Neural crest cell (in vitro differentiated cells): ENCODE measurements around the gene DIPK2A. TPM values are rescaled to one million over a fixed set of nuclear protein-coding genes. Genes with fewer than 3 reads are reported as not detected.

Source experiments
- DNase-seq: peaks from one replicate; pipeline ENCODE4 v3.0.0; 2021; ENCODE audit warnings: low read depth, mixed read lengths, low spot score
- H3K27ac Mint-ChIP-seq: one replicate; pipeline ENCODE4 v1.8.0; 2021; ENCODE audit warnings: mild to moderate bottlenecking, mixed read lengths; ENCODE audit not compliant: unreplicated experiment
- H3K27me3 Mint-ChIP-seq: 2 replicates; pipeline ENCODE4 v1.8.0; 2021; ENCODE audit warnings: low read depth, mild to moderate bottlenecking, mixed read lengths
- H3K36me3 Mint-ChIP-seq: 2 replicates; pipeline ENCODE4 v1.8.0; 2021; ENCODE audit warnings: low read depth, mild to moderate bottlenecking, mixed read lengths
- H3K4me1 Mint-ChIP-seq: 2 replicates; pipeline ENCODE4 v1.8.0; 2021; ENCODE audit warnings: mixed read lengths
- H3K4me3 Mint-ChIP-seq: one replicate; pipeline ENCODE4 v1.8.0; 2021; ENCODE audit warnings: mild to moderate bottlenecking, mixed read lengths
- H3K9me3 Mint-ChIP-seq: 2 replicates; pipeline ENCODE4 v1.8.0; 2021; ENCODE audit warnings: mixed read lengths
- total RNA-seq: library from RNA; stranded (reverse); gene quantifications from 2 replicates; pipeline ENCODE4 v1.2.1, GENCODE V29; 2021
- TF ChIP-seq, protein P1 (sequence below): fragments of 200-600 bp; sonication (generic); conservative IDR thresholded peaks from 2 replicates; pipeline ENCODE4 v1.5.0; 2021; ENCODE audit warnings: antibody characterized with exemption, mild to moderate bottlenecking

DIPK2A gene
- total RNA-seq, 1 donor from 2014 or later, result 15.5 TPM

- no peak overlapping the region for H3K27ac Mint-ChIP-seq
- peaks cover 21% of the 10 kb centered on the region for H3K36me3 Mint-ChIP-seq
- H3K9me3 Mint-ChIP-seq, result peaks cover 10% of the 10 kb centered on the region
Observed at GRCh38 chr3:143988306-143988705, 16.7 kb downstream of the DIPK2A start.

GRCh38 chr3:143989461-143989860, 17.8 kb downstream of the DIPK2A start:
- no peak overlapping the region for H3K27ac Mint-ChIP-seq
- no peak for DNase-seq
- H3K4me1 Mint-ChIP-seq, result peaks cover 9% of the 10 kb centered on the region
- H3K27me3 Mint-ChIP-seq, result no peaks in the 10 kb centered on the region
- peaks cover 18% of the 10 kb centered on the region for H3K36me3 Mint-ChIP-seq
- TF ChIP-seq, protein P1, sequence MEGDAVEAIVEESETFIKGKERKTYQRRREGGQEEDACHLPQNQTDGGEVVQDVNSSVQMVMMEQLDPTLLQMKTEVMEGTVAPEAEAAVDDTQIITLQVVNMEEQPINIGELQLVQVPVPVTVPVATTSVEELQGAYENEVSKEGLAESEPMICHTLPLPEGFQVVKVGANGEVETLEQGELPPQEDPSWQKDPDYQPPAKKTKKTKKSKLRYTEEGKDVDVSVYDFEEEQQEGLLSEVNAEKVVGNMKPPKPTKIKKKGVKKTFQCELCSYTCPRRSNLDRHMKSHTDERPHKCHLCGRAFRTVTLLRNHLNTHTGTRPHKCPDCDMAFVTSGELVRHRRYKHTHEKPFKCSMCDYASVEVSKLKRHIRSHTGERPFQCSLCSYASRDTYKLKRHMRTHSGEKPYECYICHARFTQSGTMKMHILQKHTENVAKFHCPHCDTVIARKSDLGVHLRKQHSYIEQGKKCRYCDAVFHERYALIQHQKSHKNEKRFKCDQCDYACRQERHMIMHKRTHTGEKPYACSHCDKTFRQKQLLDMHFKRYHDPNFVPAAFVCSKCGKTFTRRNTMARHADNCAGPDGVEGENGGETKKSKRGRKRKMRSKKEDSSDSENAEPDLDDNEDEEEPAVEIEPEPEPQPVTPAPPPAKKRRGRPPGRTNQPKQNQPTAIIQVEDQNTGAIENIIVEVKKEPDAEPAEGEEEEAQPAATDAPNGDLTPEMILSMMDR, result no peak
- peaks cover 6% of the 10 kb centered on the region for H3K9me3 Mint-ChIP-seq
- no peak overlapping the region for H3K4me3 Mint-ChIP-seq

More at GRCh38 chr3:143988306-143988705, 16.7 kb downstream of the DIPK2A start:
- no peak for DNase-seq
- Mint-ChIP-seq H3K4me1 (peaks cover 12% of the 10 kb centered on the region), H3K4me3 (no peak overlapping the region), H3K27me3 (no peaks in the 10 kb centered on the region)
- TF ChIP-seq, protein P1, result no peak

- no peak overlapping the region for H3K27ac Mint-ChIP-seq
- peaks cover 20% of the 10 kb centered on the region for H3K4me1 Mint-ChIP-seq
- H3K36me3 Mint-ChIP-seq, result peaks cover 13% of the 10 kb centered on the region
- peaks cover 2% of the 10 kb centered on the region for H3K9me3 Mint-ChIP-seq
- DNase-seq, result no peak
- TF ChIP-seq, protein P1, result no peak
- H3K27me3 Mint-ChIP-seq, result no peaks in the 10 kb centered on the region
- no peak overlapping the region for H3K4me3 Mint-ChIP-seq
Observed at GRCh38 chr3:143991713-143992112, 20.1 kb downstream of the DIPK2A start.

DNA sequence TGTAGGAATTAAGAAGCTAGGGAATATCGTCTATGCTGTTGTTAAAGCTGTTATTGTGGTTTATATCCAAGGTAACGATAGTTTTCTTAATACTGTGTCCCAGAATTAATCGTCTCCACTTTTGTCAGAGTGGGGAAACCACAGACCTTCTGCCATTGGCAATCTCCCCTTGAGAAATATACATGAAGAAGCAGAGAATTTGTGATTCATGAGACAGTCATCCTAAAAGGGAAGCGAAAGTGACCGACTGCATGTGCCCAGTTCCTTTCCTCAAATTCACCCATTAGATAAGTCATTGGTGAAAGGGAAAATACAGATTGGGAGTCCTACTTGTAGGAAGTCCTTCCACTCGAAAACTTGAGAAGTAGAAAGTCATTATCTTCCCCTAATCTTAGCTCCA, 26.6 kb downstream of the DIPK2A start:
- TF ChIP-seq, protein P1, result no peak
- peaks cover 11% of the 10 kb centered on the region for H3K4me1 Mint-ChIP-seq
- H3K4me3 Mint-ChIP-seq, result no peak overlapping the region

GRCh38 chr3:144003051-144003450, 31.4 kb downstream of the DIPK2A start:
- H3K4me1 Mint-ChIP-seq, result no peaks in the 10 kb centered on the region
- TF ChIP-seq, protein P1, result no peak
- H3K27me3 Mint-ChIP-seq, result no peaks in the 10 kb centered on the region
- no peak overlapping the region for H3K27ac Mint-ChIP-seq
- H3K9me3 Mint-ChIP-seq, result no peaks in the 10 kb centered on the region
- H3K4me3 Mint-ChIP-seq, result no peak overlapping the region
- DNase-seq, result no peak
- no peaks in the 10 kb centered on the region for H3K36me3 Mint-ChIP-seq

More for the DNA sequence above, 26.6 kb downstream of the DIPK2A start:
- Mint-ChIP-seq H3K9me3 (peaks cover 2% of the 10 kb centered on the region), H3K36me3 (peaks cover 5% of the 10 kb centered on the region), H3K27ac (no peak overlapping the region), H3K27me3 (no peaks in the 10 kb centered on the region)
- no peak for DNase-seq
